ENCODE results near the gene C9orf152. TPM values are rescaled to one million over a fixed set of nuclear protein-coding genes. Genes with fewer than 3 reads are reported as not detected.

C9orf152 gene
- total RNA-seq, 1 experiment from 2014 or later = not detected

- BruUV-seq (replicated peaks) = no TSS peak
- intact Hi-C loops (cut with micrococcal nuclease; ENCODE audit: unreplicated experiment) = loop anchor here (5.0 kb wide), 2 partner anchors 35 to 310 kb away; no protein-coding TSS in a partner anchor
- POLR2A ChIA-PET (ENCODE audit: low non-redundant PET) = no interaction called here
- H3K36me3 ChIP-seq (ENCODE audit: insufficient read depth, low read length, poor library complexity, severe bottlenecking) = no peaks in the 10 kb centered on the region
- H3K4me3 ChIP-seq (ENCODE audit: low read depth, low read length, poor library complexity, severe bottlenecking) = no peak overlapping the region
- peaks cover 4% of the 10 kb centered on the region for H3K27me3 ChIP-seq (replicated peaks; ENCODE audit: insufficient read depth, low read depth, low read length, poor library complexity)
- peak; percentile 38 for DNase-seq (ENCODE audit: low spot score)
- CTCF ChIA-PET = interaction anchor here (1.0 kb wide), 1 partner anchor 34 kb away, joined by 3 read pairs; no protein-coding TSS in a partner anchor
- no peak for TF ChIP-seq EZH2 (IDR thresholded peaks at IDR 0.05; ENCODE audit: borderline replicate concordance, low read depth, low read length, poor library complexity, severe bottlenecking)
- peak; percentile 78 for TF ChIP-seq CTCF (conservative IDR thresholded peaks at IDR 0.05; ENCODE audit: low read depth, low read length)
- no peaks in the 10 kb centered on the region for H3K4me1 ChIP-seq (ENCODE audit: insufficient read depth, low read length, poor library complexity, severe bottlenecking)
- no peaks in the 10 kb centered on the region for H3K9me3 ChIP-seq (ENCODE audit: low read depth, low read length, poor library complexity, severe bottlenecking)
- no peak overlapping the region for H3K27ac ChIP-seq (ENCODE audit: low read depth, low read length, poor library complexity, severe bottlenecking)
Measured at GRCh38 chr9:110217656-110218099, 9.7 kb upstream of the C9orf152 start.

GRCh38 chr9:110214586-110215355 lies 6.8 kb upstream of the C9orf152 start:
- CTCF ChIA-PET = no interaction called here
- POLR2A ChIA-PET (ENCODE audit: low non-redundant PET) = no interaction called here
- H3K4me3 ChIP-seq (ENCODE audit: low read depth, low read length, poor library complexity, severe bottlenecking) = no peak overlapping the region
- H3K4me1 ChIP-seq (ENCODE audit: insufficient read depth, low read length, poor library complexity, severe bottlenecking) = no peaks in the 10 kb centered on the region
- H3K36me3 ChIP-seq (ENCODE audit: insufficient read depth, low read length, poor library complexity, severe bottlenecking) = no peaks in the 10 kb centered on the region
- H3K27me3 ChIP-seq (replicated peaks; ENCODE audit: insufficient read depth, low read depth, low read length, poor library complexity) = peaks cover 4% of the 10 kb centered on the region
- no peak overlapping the region for H3K27ac ChIP-seq (ENCODE audit: low read depth, low read length, poor library complexity, severe bottlenecking)
- no peak for TF ChIP-seq EZH2 (IDR thresholded peaks at IDR 0.05; ENCODE audit: borderline replicate concordance, low read depth, low read length, poor library complexity, severe bottlenecking)
- no peak for TF ChIP-seq CTCF (conservative IDR thresholded peaks at IDR 0.05; ENCODE audit: low read depth, low read length)
- intact Hi-C loops (cut with micrococcal nuclease; ENCODE audit: unreplicated experiment) = loop anchor here (5.0 kb wide), 2 partner anchors 32 to 307 kb away; no protein-coding TSS in a partner anchor
- no TSS peak for BruUV-seq (replicated peaks)
- DNase-seq (ENCODE audit: low spot score) = no peak
- H3K9me3 ChIP-seq (ENCODE audit: low read depth, low read length, poor library complexity, severe bottlenecking) = no peaks in the 10 kb centered on the region

GRCh38 chr9:110214090-110214489 lies 6.1 kb upstream of the C9orf152 start:
- Histone ChIP-seq H3K36me3 (ENCODE audit: insufficient read depth, low read length, poor library complexity, severe bottlenecking) (no peaks in the 10 kb centered on the region), H3K4me1 (ENCODE audit: insufficient read depth, low read length, poor library complexity, severe bottlenecking) (no peaks in the 10 kb centered on the region), H3K27ac (ENCODE audit: low read depth, low read length, poor library complexity, severe bottlenecking) (no peak overlapping the region), H3K4me3 (ENCODE audit: low read depth, low read length, poor library complexity, severe bottlenecking) (no peak overlapping the region), H3K9me3 (ENCODE audit: low read depth, low read length, poor library complexity, severe bottlenecking) (no peaks in the 10 kb centered on the region), H3K27me3 (replicated peaks; ENCODE audit: insufficient read depth, low read depth, low read length, poor library complexity) (peaks cover 4% of the 10 kb centered on the region)
- no TSS peak for BruUV-seq (replicated peaks)
- ChIA-PET CTCF (no interaction called here), POLR2A (ENCODE audit: low non-redundant PET) (no interaction called here)
- intact Hi-C loops (cut with micrococcal nuclease; ENCODE audit: unreplicated experiment) = no loop called here
- no peak for TF ChIP-seq CTCF (conservative IDR thresholded peaks at IDR 0.05; ENCODE audit: low read depth, low read length)
- TF ChIP-seq EZH2 (IDR thresholded peaks at IDR 0.05; ENCODE audit: borderline replicate concordance, low read depth, low read length, poor library complexity, severe bottlenecking) = no peak
- no peak for DNase-seq (ENCODE audit: low spot score)

Data from A673 (cell line).